HL-60 (cell line): ENCODE data around the gene CCNK.
A peak's percentile ranks its signal among the peaks of the same experiment; 100 is the strongest.

Experiments used
- DNase-seq, 2 experiments: peaks; one replicate each; pipeline ENCODE4 v3.0.0-alpha.2; 2010 to 2020; ENCODE audit warnings: low read depth in 1 of 2, low spot score in 1 of 2
- H3K27ac ChIP-seq: fragments of 250-450 bp; sonication (Bioruptor Pico); replicated peaks from 2 replicates; pipeline ENCODE4 v1.5.1; 2020; ENCODE audit warnings: mild to moderate bottlenecking, moderate library complexity
- H3K27me3 ChIP-seq: fragments of 250-450 bp; sonication (Bioruptor Pico); 2 replicates; pipeline ENCODE4 v1.5.1; 2021; ENCODE audit warnings: mild to moderate bottlenecking, moderate library complexity; ENCODE audit not compliant: insufficient read depth, poor library complexity, severe bottlenecking
- H3K4me3 ChIP-seq: replicated peaks from 2 replicates; pipeline ENCODE4 v1.5.1; 2011; ENCODE audit warnings: mild to moderate bottlenecking, control low read depth, low read length; ENCODE audit not compliant: insufficient read depth
- GABPA ChIP-seq: IDR thresholded peaks from 2 replicates; pipeline ENCODE4 v1.6.1; 2012; ENCODE audit warnings: low read depth
- POLR2AphosphoS5 ChIP-seq: IDR thresholded peaks from 2 replicates; pipeline ENCODE4 v1.6.1; 2012; ENCODE audit warnings: low read depth
- SPI1 ChIP-seq: IDR thresholded peaks from 2 replicates; pipeline ENCODE4 v1.6.1; 2012; ENCODE audit warnings: low read depth, mild to moderate bottlenecking, borderline replicate concordance
- long read RNA-seq: library from polyadenylated mRNA; unstranded; transcript quantifications from one replicate; pipeline ENCODE4 v2.0.0, GENCODE V29; 2020
- TF ChIP-seq, protein P1 (sequence below): IDR thresholded peaks from one replicate; pipeline ENCODE4 v1.5.1; 2011; ENCODE audit warnings: low read length, control low read depth, inconsistent platforms; ENCODE audit not compliant: insufficient read depth
- TF ChIP-seq, protein P2 (sequence below): IDR thresholded peaks from 2 replicates; pipeline ENCODE4 v1.6.1; 2012; ENCODE audit warnings: low read depth; ENCODE audit not compliant: insufficient replicate concordance

The CCNK gene
- long read RNA-seq, partial matches to known transcripts, result 2 of 4 reads
- long read RNA-seq, other reads (novel, unspliced or antisense), result 2 of 4 reads

DNA sequence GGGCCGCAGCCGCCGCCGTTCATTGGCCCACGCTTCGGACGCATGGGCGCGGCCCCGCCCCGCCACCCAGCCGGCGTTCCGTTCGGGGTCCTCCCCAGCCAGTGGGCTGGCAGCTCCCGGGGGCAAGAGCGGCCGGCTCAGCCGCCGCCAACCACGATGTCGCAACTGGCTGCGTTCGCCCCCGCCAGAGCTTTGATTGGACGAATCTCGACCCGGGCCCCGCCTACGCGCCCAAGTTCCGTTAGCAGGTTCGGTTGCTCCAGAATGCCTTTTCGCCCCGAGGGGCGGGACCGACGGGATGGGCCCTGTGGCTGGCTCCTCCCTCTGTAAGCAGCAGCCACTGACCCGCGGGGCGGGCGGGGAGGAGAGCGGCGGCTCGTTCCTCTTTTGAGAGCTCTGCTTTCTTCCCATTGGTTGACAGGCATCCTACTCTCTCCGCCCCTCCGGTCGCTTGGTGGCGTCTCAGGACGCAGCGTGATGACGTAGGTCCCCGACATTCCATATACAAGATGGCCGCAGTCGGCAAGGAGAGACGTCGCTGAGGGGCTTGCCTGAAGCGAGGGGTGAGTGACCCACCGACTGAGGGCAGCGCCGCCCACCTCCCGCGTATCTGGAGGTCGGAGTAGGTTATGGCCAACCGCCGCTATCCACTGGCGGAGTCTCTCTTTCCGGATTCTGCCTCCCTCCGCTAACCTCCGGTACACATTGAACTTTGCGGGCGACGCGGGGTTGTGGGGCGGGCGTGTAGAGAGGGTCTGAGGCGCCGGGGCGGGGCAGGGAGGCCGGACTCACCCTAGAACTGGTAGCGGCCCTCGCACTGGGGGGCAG is at the start of gene CCNK:
Gene CCNK, plus strand, starts transcription at position 493 of the 828 bp plus-strand sequence. CDS start 11,269 bp downstream, outside the sequence.
- Histone ChIP-seq H3K27me3 (no peaks in the 10 kb centered on the region), H3K4me3 (peak within 1 kb of the TSS; percentile 97), H3K27ac (peak within 1 kb of the TSS; percentile 87)
- TF ChIP-seq SPI1, result no peak
- TF ChIP-seq GABPA, result peak; percentile 67; the same call in 1 of the 2 replicates
- peak; percentile 91 for TF ChIP-seq POLR2AphosphoS5
- TF ChIP-seq, protein P1, sequence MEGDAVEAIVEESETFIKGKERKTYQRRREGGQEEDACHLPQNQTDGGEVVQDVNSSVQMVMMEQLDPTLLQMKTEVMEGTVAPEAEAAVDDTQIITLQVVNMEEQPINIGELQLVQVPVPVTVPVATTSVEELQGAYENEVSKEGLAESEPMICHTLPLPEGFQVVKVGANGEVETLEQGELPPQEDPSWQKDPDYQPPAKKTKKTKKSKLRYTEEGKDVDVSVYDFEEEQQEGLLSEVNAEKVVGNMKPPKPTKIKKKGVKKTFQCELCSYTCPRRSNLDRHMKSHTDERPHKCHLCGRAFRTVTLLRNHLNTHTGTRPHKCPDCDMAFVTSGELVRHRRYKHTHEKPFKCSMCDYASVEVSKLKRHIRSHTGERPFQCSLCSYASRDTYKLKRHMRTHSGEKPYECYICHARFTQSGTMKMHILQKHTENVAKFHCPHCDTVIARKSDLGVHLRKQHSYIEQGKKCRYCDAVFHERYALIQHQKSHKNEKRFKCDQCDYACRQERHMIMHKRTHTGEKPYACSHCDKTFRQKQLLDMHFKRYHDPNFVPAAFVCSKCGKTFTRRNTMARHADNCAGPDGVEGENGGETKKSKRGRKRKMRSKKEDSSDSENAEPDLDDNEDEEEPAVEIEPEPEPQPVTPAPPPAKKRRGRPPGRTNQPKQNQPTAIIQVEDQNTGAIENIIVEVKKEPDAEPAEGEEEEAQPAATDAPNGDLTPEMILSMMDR, result no peak
- TF ChIP-seq, protein P2, sequence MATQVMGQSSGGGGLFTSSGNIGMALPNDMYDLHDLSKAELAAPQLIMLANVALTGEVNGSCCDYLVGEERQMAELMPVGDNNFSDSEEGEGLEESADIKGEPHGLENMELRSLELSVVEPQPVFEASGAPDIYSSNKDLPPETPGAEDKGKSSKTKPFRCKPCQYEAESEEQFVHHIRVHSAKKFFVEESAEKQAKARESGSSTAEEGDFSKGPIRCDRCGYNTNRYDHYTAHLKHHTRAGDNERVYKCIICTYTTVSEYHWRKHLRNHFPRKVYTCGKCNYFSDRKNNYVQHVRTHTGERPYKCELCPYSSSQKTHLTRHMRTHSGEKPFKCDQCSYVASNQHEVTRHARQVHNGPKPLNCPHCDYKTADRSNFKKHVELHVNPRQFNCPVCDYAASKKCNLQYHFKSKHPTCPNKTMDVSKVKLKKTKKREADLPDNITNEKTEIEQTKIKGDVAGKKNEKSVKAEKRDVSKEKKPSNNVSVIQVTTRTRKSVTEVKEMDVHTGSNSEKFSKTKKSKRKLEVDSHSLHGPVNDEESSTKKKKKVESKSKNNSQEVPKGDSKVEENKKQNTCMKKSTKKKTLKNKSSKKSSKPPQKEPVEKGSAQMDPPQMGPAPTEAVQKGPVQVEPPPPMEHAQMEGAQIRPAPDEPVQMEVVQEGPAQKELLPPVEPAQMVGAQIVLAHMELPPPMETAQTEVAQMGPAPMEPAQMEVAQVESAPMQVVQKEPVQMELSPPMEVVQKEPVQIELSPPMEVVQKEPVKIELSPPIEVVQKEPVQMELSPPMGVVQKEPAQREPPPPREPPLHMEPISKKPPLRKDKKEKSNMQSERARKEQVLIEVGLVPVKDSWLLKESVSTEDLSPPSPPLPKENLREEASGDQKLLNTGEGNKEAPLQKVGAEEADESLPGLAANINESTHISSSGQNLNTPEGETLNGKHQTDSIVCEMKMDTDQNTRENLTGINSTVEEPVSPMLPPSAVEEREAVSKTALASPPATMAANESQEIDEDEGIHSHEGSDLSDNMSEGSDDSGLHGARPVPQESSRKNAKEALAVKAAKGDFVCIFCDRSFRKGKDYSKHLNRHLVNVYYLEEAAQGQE, result peak; percentile 45
- peak; percentile 99 to 100 for DNase-seq

DNA sequence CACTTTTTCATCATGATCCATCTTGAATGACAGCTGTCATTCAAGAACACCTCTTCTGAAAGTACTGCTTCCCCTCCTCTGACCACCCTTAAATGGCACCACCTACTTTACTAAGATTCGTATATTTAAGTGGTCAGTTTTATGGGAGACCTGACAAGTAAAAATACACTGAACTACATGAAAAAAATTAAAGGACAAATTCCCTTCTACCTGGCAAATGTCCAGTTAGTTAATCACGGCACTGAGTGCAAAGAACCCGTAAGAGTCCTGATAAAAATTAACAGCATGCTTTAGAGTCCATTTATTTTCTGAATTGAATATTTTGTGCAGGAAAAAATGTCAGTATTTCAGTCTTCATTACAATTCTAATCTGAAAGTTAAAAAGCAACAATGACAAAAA is 49.2 kb upstream of the CCNK start:
- H3K4me3 ChIP-seq, result no peak overlapping the region

DNA sequence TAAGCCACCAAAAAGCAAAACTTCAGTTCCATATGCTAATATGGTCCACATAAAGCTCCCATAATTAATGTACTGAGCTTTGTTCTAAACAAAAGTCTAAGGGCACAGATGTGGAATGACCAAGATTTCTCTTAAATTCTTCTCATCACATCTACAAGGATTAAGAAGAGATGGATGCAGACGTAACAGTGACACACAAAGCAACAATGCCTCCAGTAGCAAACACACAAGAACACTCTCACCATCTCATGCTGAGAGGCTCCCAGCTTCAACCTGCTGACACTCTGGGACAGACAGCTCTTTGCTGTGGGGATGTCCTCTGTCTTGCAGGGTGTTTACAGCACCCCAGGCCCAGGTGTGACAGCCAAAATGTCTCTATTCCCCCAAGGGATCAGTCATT is 48.7 kb upstream of the CCNK start:
- TF ChIP-seq, protein P2, result no peak
- TF ChIP-seq, protein P1, result no peak
- TF ChIP-seq GABPA (no peak), POLR2AphosphoS5 (no peak)
- no peak for DNase-seq
- H3K27ac ChIP-seq, result no peak overlapping the region
- H3K27me3 ChIP-seq, result no peaks in the 10 kb centered on the region
- no peak overlapping the region for H3K4me3 ChIP-seq

More for the DNA sequence above, 49.2 kb upstream of the CCNK start:
- DNase-seq, result no peak
- Histone ChIP-seq H3K27me3 (no peaks in the 10 kb centered on the region), H3K27ac (no peak overlapping the region)
- TF ChIP-seq SPI1, result no peak
- TF ChIP-seq, protein P1, result no peak
- no peak for TF ChIP-seq POLR2AphosphoS5
- no peak for TF ChIP-seq GABPA
- TF ChIP-seq, protein P2, result no peak
